Measurements from ENCODE around the gene AHNAK2.

The AHNAK2 gene

GRCh38 chr14:104996032-104996431 is 17.9 kb upstream of the AHNAK2 start:
- Histone ChIP-seq H3K9me3 (ENCODE audit: control insufficient read depth, low read length) (no peaks in the 10 kb centered on the region), H3K4me1 (ENCODE audit: control insufficient read depth, insufficient read depth, low read length, poor library complexity, severe bottlenecking) (no peaks in the 10 kb centered on the region), H3K36me3 (ENCODE audit: control insufficient read depth, insufficient read depth, low read length) (peaks cover 28% of the 10 kb centered on the region), H3K27ac (ENCODE audit: low read depth, low read length, severe bottlenecking) (no peak overlapping the region), H3K4me3 (ENCODE audit: extremely low read depth, insufficient read depth, low read length, poor library complexity, severe bottlenecking) (no peak overlapping the region)
- 87 to 93% methylated on average over 5 of the region's 5 CpGs for WGBS, 2 experiments (ENCODE audit: insufficient coverage in 2 of 2)

GRCh38 chr14:104994978-104995377 is 16.8 kb upstream of the AHNAK2 start:
- Histone ChIP-seq H3K9me3 (ENCODE audit: control insufficient read depth, low read length) (no peaks in the 10 kb centered on the region), H3K27ac (ENCODE audit: low read depth, low read length, severe bottlenecking) (no peak overlapping the region), H3K36me3 (ENCODE audit: control insufficient read depth, insufficient read depth, low read length) (peaks cover 28% of the 10 kb centered on the region), H3K4me1 (ENCODE audit: control insufficient read depth, insufficient read depth, low read length, poor library complexity, severe bottlenecking) (no peaks in the 10 kb centered on the region), H3K4me3 (ENCODE audit: extremely low read depth, insufficient read depth, low read length, poor library complexity, severe bottlenecking) (no peak overlapping the region)
- WGBS, 2 experiments (ENCODE audit: insufficient coverage in 2 of 2), result 85 to 94% methylated on average over 6 of the region's 6 CpGs

GRCh38 chr14:104993808-104994591 is 15.8 kb upstream of the AHNAK2 start:
- H3K4me3 ChIP-seq (ENCODE audit: extremely low read depth, insufficient read depth, low read length, poor library complexity, severe bottlenecking), result no peak overlapping the region
- H3K27ac ChIP-seq (ENCODE audit: low read depth, low read length, severe bottlenecking), result no peak overlapping the region
- no peaks in the 10 kb centered on the region for H3K4me1 ChIP-seq (ENCODE audit: control insufficient read depth, insufficient read depth, low read length, poor library complexity, severe bottlenecking)
- H3K9me3 ChIP-seq (ENCODE audit: control insufficient read depth, low read length), result no peaks in the 10 kb centered on the region
- 91 to 93% methylated on average over 19 of the region's 22 CpGs for WGBS, 2 experiments (ENCODE audit: insufficient coverage in 2 of 2)
- peaks cover 28% of the 10 kb centered on the region for H3K36me3 ChIP-seq (ENCODE audit: control insufficient read depth, insufficient read depth, low read length)

GRCh38 chr14:104993306-104993705 is 15.1 kb upstream of the AHNAK2 start:
- Histone ChIP-seq H3K9me3 (ENCODE audit: control insufficient read depth, low read length) (no peaks in the 10 kb centered on the region), H3K27ac (ENCODE audit: low read depth, low read length, severe bottlenecking) (no peak overlapping the region), H3K36me3 (ENCODE audit: control insufficient read depth, insufficient read depth, low read length) (peaks cover 28% of the 10 kb centered on the region), H3K4me3 (ENCODE audit: extremely low read depth, insufficient read depth, low read length, poor library complexity, severe bottlenecking) (no peak overlapping the region), H3K4me1 (ENCODE audit: control insufficient read depth, insufficient read depth, low read length, poor library complexity, severe bottlenecking) (no peaks in the 10 kb centered on the region)
- 90 to 100% methylated on average over 5 to 9 of the region's 12 CpGs for WGBS, 2 experiments (ENCODE audit: insufficient coverage in 2 of 2)

- H3K9me3 ChIP-seq (ENCODE audit: control insufficient read depth, low read length), result no peaks in the 10 kb centered on the region
- H3K36me3 ChIP-seq (ENCODE audit: control insufficient read depth, insufficient read depth, low read length), result peaks cover 28% of the 10 kb centered on the region
- 91 to 98% methylated on average over 11 of the region's 11 CpGs for WGBS, 2 experiments (ENCODE audit: insufficient coverage in 2 of 2)
- H3K4me1 ChIP-seq (ENCODE audit: control insufficient read depth, insufficient read depth, low read length, poor library complexity, severe bottlenecking), result no peaks in the 10 kb centered on the region
- H3K27ac ChIP-seq (ENCODE audit: low read depth, low read length, severe bottlenecking), result no peak overlapping the region
- H3K4me3 ChIP-seq (ENCODE audit: extremely low read depth, insufficient read depth, low read length, poor library complexity, severe bottlenecking), result no peak overlapping the region
Measured at GRCh38 chr14:104992501-104992900, 14.3 kb upstream of the AHNAK2 start.

GRCh38 chr14:104991896-104992230 is 13.7 kb upstream of the AHNAK2 start:
- Histone ChIP-seq H3K4me3 (ENCODE audit: extremely low read depth, insufficient read depth, low read length, poor library complexity, severe bottlenecking) (no peak overlapping the region), H3K4me1 (ENCODE audit: control insufficient read depth, insufficient read depth, low read length, poor library complexity, severe bottlenecking) (no peaks in the 10 kb centered on the region), H3K36me3 (ENCODE audit: control insufficient read depth, insufficient read depth, low read length) (peaks cover 25% of the 10 kb centered on the region), H3K27ac (ENCODE audit: low read depth, low read length, severe bottlenecking) (no peak overlapping the region), H3K9me3 (ENCODE audit: control insufficient read depth, low read length) (no peaks in the 10 kb centered on the region)
- 93 to 98% methylated on average over 17 to 25 of the region's 34 CpGs for WGBS, 2 experiments (ENCODE audit: insufficient coverage in 2 of 2)

GRCh38 chr14:104989951-104990303 is 11.8 kb upstream of the AHNAK2 start:
- Histone ChIP-seq H3K4me1 (ENCODE audit: control insufficient read depth, insufficient read depth, low read length, poor library complexity, severe bottlenecking) (peaks cover 5% of the 10 kb centered on the region), H3K27ac (ENCODE audit: low read depth, low read length, severe bottlenecking) (no peak overlapping the region), H3K4me3 (ENCODE audit: extremely low read depth, insufficient read depth, low read length, poor library complexity, severe bottlenecking) (no peak overlapping the region), H3K9me3 (ENCODE audit: control insufficient read depth, low read length) (no peaks in the 10 kb centered on the region), H3K36me3 (ENCODE audit: control insufficient read depth, insufficient read depth, low read length) (peaks cover 22% of the 10 kb centered on the region)
- WGBS, 2 experiments (ENCODE audit: insufficient coverage in 2 of 2), result 90 to 92% methylated on average over 6 to 7 of the region's 7 CpGs

GRCh38 chr14:104989236-104989950 is 11.2 kb upstream of the AHNAK2 start:
- H3K4me1 ChIP-seq (ENCODE audit: control insufficient read depth, insufficient read depth, low read length, poor library complexity, severe bottlenecking), result peaks cover 5% of the 10 kb centered on the region
- no peaks in the 10 kb centered on the region for H3K9me3 ChIP-seq (ENCODE audit: control insufficient read depth, low read length)
- H3K27ac ChIP-seq (ENCODE audit: low read depth, low read length, severe bottlenecking), result no peak overlapping the region
- H3K4me3 ChIP-seq (ENCODE audit: extremely low read depth, insufficient read depth, low read length, poor library complexity, severe bottlenecking), result no peak overlapping the region
- WGBS, 2 experiments (ENCODE audit: insufficient coverage in 2 of 2), result 88 to 90% methylated on average over 14 to 15 of the region's 16 CpGs
- peaks cover 20% of the 10 kb centered on the region for H3K36me3 ChIP-seq (ENCODE audit: control insufficient read depth, insufficient read depth, low read length)

- H3K4me1 ChIP-seq (ENCODE audit: control insufficient read depth, insufficient read depth, low read length, poor library complexity, severe bottlenecking), result peaks cover 5% of the 10 kb centered on the region
- H3K4me3 ChIP-seq (ENCODE audit: extremely low read depth, insufficient read depth, low read length, poor library complexity, severe bottlenecking), result peak overlapping the region; percentile 68
- no peak overlapping the region for H3K27ac ChIP-seq (ENCODE audit: low read depth, low read length, severe bottlenecking)
- 79 to 86% methylated on average over 15 to 16 of the region's 19 CpGs for WGBS, 2 experiments (ENCODE audit: insufficient coverage in 2 of 2)
- no peaks in the 10 kb centered on the region for H3K9me3 ChIP-seq (ENCODE audit: control insufficient read depth, low read length)
- H3K36me3 ChIP-seq (ENCODE audit: control insufficient read depth, insufficient read depth, low read length), result peaks cover 4% of the 10 kb centered on the region
Measured at GRCh38 chr14:104986487-104987164, 8.5 kb upstream of the AHNAK2 start.

- H3K4me3 ChIP-seq (ENCODE audit: extremely low read depth, insufficient read depth, low read length, poor library complexity, severe bottlenecking), result peak within 1 kb of the TSS; percentile 68
- H3K9me3 ChIP-seq (ENCODE audit: control insufficient read depth, low read length), result no peaks in the 10 kb centered on the region
- no peaks in the 10 kb centered on the region for H3K36me3 ChIP-seq (ENCODE audit: control insufficient read depth, insufficient read depth, low read length)
- peak within 1 kb of the TSS; percentile 16 for H3K27ac ChIP-seq (ENCODE audit: low read depth, low read length, severe bottlenecking)
- 5 to 6% methylated on average over 68 to 77 of the region's 77 CpGs for WGBS, 2 experiments (ENCODE audit: insufficient coverage in 2 of 2)
- peaks cover 5% of the 10 kb centered on the region for H3K4me1 ChIP-seq (ENCODE audit: control insufficient read depth, insufficient read depth, low read length, poor library complexity, severe bottlenecking)
Measured at GRCh38 chr14:104985675-104986486, 7.7 kb upstream of the AHNAK2 start, which contains the start of gene CLBA1. CLBA1 (plus strand) TSS chr14:104985788; CDS start chr14:104986432, 644 bp downstream.

Data from mesodermal cell (in vitro differentiated cells).